ENCODE measurements around the gene GORASP2.

GORASP2 gene

DNA sequence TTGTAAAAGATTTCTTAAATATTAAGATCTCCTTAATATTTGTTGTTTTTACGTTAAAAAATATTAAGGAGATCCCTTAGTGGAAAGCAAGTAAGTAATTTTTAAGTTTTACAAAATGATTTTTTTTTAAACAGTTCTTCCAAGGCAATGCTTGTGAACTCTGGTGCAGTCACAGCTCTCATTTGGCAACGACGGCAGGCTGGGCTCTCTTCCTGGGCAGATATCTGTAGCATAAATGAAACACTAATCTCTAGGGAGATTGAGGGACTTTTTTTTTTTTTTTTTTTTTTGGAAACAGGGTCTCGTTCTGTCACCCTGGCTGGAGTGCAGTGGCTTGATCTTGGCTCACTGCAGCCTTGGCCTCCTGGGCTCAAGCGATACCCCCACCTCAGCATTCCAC lies 38.5 kb downstream of the GORASP2 start:
- no peak for DNase-seq

DNA sequence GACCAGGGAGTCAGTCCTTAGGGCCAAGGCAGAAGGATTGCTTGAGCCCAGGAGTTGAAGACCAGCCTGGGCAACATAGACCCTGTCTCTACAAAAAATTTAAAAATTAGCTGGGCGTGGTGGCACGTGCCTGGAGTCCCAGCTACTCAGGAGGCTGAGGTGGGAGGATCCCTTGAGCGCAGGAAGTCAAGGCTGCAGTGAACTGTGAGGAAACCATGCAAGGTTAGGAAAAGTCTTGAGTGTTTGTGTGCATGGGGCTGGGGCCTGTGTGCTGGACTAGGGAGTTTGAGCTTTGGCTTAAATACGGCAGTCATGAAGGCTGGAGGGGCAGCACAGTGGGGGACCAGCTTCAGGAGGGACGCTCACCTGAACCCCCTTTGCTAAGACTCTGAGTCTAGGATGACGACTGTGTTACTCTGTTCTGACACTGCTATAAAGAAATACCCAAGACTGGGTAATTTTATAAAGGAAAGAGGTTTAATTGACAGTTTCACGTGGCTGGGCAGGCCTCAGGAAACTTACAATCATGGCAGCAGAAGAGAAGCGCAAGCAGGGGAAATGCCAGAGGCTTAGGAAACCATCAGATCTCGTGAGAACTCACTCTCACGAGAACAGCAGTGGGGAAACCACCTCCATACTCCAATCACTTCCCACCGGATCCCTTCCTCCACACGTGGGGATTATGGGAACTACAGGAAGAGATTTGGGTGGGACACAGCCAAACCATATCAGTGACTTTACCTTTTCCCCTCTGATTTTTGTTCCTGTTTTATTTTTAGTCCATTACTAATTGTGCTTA lies 39.4 kb downstream of the GORASP2 start:
- DNase-seq = no peak

DNA sequence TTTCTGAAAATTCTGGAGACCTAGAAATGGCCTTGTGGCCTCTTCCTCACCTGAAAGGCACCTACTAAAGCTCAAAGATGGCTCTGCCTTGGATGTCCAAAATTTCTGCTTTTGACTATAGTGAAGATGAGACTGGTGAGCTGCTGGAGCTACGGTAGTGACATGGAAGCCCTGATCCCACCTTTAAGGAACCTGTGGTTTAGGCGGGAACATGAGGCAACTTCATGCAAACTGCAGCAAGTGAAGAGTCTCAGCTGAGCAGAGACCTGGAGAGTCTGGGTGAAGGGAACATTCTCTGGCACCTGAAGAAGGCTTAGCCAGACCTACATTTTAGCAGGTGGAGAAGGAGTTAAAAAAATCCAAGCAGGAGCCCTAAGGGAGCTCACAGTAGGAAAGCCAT lies 40.0 kb downstream of the GORASP2 start:
- DNase-seq = no peak

DNA sequence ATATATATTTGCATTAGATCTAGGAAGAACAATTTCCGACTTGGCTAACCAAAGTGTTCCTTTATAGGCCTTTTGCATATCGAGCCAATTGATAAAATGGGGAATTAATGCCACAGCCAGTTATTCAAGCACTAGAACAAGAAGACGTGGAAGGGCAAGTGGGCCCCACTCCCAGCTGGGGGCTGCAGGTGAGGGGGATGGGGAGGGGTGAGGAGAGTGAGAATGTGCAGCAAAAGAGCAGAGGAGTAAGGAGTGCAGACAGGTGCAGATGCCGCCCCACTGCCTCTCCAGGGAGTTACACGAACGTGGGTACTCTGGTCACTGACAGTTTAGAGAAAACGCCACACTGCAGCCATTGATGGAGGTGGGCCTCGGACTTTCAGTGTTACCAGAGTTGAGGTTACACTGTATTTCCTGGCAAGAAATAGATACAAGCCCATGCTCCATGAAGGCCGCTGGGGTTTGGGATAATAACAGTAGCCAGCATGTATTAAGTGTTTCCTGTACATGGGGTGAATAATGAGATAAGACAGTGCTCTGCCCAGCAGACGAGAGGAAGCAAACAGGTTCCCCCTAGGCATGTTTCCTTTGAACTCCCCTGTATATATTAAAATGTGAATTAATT lies 40.9 kb downstream of the GORASP2 start:
- DNase-seq = no peak

DNA sequence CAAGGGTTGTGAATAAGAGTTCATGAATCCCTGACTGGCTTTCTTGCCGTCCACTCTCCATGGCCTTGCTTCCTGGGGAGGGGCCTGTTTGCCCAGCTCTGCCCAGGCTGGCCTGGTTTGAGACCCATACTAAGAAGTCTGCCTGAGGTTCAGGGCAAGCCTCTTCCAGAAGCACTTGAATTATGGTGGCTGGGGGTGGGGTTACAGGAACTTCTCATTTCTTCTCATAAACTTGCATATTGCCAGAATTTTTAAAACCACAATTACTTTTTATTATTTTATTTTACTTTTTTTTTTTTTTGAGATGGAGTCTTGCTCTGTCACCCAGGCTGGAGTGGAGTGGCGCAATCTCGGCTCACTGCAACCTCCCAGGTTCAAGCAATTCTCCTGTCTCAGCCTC lies 42.0 kb downstream of the GORASP2 start:
- DNase-seq = no peak

DNA sequence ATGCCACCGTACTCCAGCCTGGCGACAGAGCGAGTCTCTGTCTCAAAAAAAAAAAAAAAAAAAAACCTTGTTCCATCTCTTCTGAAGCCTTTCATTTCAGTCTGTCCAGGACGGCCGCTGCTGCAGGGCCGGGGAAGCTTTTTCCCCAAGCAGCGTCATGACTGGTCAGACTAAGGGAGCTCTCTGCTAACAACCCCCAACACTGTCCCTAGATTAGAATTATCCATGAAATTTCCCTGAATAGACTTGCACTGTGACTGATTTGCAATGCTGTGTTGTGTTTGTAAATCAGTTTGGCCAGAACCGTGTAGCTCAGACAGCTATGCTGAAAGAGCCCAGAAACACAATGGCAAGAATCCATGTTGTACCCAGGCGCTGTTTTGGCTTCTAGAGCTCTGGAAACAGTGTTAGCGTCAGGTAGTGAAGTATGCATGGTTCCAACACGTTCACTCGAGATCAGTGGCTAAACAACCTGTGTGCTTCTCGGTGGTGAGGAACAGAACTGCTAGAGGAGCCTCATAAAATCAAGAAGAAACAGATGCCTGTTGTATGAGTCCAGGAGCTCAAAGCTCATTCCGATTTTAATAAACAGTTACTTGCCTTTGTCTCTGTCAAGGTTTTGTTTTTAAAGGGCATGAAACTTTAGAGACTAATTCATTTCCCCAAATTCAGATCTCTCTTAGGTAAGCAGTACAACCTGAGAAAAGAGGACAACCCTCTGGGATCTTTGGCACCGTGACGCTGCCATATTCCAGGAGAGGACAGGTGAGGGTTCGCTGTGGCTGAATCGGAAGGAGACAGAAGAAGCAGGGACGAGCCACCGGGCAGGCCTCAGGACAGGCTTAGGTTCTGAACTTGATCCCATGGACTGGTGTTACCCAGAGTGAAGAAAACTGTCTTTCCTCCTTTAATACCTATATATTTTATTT lies 43.5 kb downstream of the GORASP2 start:
- no peak for DNase-seq

DNA sequence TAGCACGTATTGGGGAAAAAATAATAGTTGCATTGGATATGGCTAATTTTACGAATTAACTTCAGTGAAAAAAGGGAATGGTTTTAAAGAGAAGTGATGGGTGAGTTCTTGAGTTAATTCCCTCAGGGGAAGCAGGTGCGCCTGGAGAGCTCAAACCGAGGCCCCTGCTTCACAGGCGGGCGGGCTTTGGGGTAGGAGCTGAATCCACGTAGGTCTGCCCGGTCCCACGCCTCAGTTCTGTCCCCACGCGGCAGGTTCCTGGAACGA lies 44.1 kb downstream of the GORASP2 start:
- DNase-seq = no peak

DNA sequence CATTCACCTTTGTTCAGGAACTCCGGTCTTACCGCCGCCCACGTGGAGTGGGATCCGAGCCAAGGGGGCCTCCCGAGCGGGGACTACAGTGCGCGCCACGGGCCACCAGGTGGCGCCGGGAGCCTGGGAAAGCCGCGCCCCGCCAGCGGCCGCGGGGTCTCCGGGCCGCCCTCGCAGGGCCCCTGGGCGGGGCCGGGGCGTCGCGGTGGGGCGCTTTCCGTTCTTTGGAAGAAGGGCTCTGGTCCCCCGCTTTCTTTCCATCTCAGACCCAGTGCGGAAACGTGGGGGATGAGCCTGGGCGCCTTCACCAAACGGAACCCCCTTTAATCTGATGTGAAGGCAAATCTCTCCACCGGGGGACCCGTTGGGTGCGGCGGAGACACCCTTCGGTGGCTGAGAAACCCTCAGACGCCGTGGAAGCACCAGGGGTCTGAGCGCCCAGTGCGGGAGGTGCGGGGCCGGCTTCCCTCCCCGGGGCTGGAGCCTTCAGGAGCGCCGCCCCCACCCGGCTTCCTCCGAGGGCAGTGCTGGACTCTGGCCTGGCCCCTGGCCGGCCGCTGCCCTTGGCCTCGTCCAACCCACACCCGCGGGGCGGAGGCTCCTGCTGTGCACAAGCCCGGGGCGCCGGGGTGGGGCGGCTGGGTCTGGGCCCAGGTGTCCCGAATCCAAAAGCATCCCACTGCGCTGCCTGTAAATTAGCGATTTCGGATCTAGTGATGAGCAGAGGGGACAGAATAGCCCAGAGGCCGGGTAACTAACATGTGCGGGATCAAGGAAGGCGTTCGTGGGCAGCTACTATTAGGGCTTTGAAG lies 44.6 kb downstream of the GORASP2 start:
- peak; percentile 80 to 93 (median 88) for DNase-seq

DNA sequence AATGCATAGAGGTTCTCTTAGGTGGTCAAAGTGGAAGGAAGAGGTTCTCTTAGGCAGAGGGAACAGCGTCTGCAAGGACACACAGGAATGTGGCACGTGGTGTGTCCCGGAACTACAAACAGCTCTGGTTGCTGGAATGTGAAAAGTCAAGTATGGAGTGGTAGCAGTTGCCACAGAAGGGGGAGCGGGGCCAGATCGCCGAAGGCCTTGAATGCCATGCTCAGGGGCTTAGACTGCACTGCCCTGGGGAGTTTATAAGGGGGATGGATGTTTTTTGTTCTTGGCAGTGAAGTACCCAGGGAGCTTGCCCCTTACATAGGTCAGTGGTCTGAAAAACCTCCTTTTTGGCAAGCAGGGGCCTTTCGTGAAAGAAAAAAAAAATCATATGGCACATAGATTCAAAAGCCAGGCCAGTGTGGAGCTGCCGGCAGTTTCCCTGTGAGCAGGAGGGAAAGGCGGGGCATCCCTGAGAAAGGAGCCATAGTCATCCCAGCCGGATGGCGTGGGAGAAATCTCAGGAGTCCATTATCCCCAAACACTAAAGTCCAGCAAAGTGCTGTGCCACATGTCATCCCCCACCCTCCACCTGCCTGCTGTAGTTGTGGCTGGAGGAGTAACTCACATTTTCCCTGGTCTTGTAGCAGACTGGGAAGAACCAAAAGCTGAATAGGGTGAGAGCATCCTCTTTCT lies 45.4 kb downstream of the GORASP2 start:
- no peak for DNase-seq

DNA sequence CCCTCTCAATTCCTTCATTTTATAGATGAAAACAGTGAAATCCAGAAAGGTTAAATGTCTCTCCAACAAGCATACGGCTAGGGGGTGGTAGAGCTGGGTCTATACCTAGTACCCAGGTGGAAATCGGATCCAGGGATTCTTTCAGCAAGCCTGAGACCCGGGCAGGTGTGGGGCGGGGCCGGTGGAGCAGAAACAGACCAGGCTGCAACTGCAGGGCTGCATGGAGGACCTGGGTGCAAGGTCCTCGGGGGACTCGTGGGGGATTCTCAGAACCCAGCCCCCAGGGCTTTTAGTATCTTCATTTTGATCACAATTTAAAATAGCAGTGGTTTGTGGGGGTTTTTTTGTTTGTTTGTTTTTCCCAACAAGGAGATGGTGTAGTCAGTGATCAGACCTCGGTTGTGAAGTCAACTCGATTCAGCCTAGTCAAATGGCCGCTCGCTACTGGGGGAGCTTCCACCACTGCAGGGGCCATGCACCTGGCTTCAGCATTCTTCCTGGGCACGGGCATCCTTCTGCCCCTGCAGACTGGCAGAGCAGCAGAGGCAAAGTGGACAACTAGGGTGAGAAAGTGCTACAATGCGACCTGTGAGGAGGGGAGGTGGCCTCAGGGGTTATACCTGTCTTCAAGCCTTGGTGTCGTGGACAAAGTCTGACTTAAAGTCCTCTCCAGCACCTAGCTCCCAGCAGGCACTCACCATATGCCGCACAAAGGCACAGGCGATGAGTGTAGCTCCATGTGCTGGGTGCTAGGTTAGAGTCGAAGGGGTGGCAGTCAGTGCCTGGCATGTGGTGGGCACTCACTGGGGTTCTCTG lies 46.3 kb downstream of the GORASP2 start:
- no peak for DNase-seq

DNA sequence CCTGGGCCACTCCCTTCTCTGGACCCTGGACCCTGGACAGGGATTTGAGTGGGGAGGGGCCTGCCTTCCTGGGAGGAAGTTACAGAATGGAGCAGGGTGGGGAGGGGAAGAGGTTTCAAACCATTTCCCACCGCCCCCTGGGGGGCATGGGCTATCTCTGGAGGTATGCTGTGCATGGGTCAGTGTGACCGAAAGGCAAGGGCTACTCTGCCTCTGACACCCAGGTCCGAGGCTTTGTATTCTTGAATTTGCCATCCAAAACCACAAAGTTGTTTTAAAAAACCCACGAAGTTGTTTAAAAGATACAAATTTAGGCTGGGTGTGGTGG lies 46.9 kb downstream of the GORASP2 start:
- DNase-seq = no peak

DNA sequence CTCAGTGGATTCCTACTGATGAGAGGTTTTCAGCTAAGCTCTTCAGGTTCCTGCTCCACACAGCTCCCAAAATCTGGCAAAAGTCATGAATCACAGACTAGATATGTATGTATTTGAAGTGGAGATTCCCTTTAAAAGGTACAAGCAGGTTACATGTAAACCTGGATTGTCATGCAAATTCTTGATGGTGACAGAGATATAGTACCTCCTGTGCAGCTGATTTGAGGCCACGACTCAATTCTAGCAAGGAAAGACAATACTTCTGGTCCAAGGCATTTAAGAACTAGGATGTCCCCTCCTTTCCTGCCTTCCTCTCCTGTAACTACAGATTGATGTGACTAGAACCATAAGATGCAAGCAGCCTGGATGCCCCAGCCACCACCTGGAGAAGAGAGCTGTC lies 55.0 kb downstream of the GORASP2 start:
- DNase-seq = no peak

DNA sequence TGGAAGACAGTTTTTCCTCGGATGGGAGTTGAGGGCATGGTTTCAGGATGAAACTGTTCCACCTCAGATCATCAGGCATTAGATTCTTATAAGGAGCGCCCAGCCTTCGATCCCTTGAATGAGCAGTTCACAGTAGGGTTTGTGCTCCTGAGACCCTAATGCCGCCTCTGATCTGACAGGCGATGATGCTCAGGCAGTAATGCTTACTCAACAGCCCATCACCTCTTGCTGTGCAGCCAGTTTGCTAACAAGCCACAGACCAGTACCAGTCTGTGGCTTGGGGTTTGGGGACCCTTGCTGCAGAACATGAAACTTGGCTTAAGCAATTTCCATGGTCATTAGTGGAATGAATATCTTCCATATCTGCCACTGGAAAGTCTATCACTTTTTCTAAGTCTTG lies 56.4 kb downstream of the GORASP2 start:
- no peak for DNase-seq

DNA sequence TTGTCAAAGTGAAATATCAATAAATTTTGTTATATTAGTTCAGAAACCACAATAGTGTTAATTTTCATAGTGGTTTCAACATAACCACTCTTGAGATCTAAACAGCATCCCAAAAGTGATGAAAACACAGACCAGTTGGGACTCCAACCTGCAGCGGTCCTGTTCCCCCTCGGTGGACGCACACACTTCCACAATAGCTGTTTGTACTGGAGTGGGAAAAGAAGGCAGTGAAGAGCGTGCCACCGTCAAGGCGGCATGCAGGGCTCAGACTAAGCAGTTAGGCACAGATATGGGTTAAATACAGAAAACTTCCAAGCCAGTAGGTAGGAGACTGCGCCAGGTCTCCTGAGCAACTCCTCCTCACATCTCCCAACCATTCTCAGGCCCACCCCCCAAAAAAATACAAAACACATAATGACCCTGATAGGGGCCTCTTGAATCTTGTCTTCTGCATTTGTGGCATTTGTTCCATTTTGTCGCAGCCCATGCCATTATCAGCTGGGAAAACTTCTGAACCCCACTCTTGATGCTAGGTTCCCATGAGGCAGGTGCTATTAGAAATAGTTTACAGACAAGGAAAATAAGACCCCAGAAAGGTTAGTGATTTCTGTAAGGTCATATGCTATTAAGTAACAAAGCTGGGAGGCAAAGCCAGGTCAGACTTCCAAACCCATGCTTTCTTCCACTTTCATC lies 57.7 kb downstream of the GORASP2 start:
- no peak for DNase-seq

DNA sequence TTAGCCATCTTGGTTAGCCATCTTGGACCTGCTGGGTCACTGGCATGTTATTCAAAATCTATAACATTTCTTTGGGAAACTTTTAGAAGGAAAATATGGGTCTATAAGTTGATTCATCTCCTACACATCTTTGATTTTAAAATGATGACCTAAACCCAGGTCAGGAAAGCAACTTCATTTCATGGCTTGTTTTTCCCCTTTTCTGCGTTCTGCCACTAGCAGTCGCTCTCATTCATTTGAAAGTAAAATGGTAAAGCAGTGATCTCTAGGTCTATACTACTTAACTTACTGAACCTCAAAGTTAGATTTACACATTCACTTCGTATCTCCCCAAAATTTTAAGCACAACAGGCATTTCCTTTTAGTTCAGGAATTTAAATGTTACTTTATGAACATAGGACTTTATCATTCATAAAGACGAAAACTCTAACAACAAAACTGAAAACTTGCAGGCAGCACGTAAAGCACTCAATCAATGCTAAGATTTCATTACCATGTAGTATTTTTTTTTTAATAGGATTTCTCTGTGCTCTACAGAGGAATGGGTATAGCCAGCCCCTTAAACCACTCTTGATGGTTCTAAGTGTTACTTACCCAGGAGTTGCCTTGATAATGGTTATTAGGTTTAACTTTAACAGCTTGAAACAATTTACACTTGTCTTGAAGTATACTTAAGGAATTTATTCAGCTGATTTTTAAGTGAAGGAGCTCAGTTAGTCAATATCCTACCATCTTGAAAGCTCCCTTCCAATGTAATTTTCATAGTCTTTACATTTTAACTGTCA lies 62.5 kb downstream of the GORASP2 start:
- no peak for DNase-seq

DNA sequence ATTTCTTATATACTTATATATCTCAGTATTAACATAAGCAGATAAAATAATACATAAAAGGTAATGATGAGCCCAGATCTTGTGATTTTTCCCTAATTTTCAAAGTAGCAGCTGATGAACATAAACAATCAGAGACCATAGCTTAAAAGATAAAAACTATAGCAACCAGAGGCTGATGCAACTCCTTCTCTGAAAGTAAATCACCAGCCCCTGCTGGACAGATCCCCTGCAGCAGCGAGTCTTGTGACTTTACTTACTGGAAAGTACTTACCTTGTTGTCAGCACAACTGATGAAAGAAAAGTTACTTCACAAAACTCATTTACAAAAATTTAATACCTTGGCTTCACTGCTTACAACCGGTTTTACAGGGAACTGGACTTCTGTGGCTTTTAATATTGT lies 67.3 kb downstream of the GORASP2 start:
- DNase-seq = no peak

DNA sequence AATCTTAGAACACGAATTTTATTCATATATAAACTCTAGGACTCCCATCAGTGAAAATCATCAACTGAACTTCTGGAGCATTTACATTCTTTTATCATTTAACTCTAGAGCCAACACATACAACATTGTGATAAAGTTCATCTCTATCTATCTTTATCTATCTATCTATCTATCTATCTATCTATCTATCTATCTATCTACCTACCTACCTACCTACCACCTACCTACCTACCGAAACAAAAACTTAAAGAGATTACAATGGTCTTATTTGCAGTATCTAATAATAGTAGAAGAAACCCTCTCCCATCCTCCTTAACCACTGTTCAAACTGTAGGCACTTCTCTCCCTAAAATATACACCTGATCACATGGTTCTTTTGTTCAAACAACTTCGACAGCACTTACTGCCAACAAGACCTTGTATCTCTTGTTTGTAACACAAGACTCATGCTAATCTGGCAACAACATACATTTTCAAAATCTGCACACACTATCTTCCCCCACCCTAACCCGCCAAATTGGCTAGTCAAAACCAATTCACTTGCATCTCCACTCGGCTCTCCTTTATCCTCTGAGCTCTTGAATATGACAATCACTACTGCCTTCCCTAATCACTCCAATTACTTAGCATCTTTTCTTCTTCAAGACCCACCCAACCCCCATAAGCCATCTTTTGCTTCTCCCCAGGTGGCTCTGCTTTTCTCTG lies 69.0 kb downstream of the GORASP2 start:
- DNase-seq = no peak

DNA sequence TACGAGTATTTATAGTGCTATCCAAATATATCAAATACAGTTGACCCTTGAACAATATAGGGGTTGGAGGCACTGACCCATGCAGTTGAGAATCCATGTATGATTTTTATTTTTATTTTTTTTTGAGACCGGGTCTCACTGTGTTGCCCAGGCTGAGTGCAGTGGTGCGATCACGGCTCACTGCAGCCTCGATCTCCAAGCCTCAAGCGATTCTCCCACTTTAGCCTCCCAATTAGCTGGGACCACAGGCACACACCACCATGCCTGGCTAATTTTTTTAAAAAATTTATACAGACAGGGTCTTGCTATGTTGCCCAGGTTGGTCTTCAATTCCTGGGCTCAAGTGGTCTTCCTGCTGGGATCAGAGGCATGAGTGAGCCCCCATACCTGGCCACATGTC lies 70.6 kb downstream of the GORASP2 start:
- no peak for DNase-seq

DNA sequence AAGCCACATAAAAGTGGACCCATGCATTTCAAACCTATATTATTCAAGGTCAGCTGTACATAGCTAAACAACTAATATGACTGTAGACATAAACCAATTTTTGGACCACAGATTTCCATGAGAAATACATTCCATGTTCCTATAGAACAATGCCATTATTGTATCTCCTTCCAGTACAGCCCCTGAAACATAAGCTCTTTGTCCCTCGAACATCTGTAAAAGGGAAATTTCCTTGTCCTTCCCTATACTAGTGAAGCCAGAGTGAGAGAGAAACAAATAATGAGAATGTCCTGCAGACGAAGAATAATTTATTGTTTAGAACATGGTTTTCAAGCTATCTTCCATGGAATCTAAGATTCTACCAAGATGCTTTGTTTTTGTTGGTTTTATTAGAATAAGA lies 75.3 kb downstream of the GORASP2 start:
- no peak for DNase-seq

DNA sequence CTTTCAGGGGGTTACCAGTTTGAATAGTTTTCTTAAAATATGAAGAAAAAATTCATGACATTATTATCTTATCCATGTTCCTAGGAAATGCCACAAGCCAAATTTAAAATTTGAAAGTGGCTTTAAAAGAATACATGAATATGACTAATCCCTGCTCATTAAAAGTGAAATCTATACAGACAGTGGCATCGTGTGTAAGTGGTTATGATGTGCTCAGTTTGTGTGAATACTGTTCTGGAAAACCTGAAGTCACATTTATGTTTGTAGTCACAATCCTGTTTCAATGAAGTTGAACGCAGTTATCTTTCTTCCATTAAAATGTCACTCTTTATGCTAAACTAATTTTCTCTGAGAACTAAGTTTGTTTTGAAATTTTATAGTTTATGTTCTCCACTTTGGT lies 75.8 kb downstream of the GORASP2 start:
- no peak for DNase-seq
